ENCODE data around the gene C12orf57.

The C12orf57 gene

GRCh38 chr12:6953442-6954315, 9.9 kb downstream of the C12orf57 start:
- peak; percentile 62 for DNase-seq (ENCODE audit: low read depth)

GRCh38 chr12:6954316-6955107, 10.7 kb downstream of the C12orf57 start:
- no peak for DNase-seq (ENCODE audit: low read depth)

- no peak for DNase-seq (ENCODE audit: low read depth)
These were observed 11.5 kb downstream of the C12orf57 start for GRCh38 chr12:6955108-6956020.

GRCh38 chr12:6956021-6956727, 12.4 kb downstream of the C12orf57 start:
- no peak for DNase-seq (ENCODE audit: low read depth)

- no peak for DNase-seq (ENCODE audit: low read depth)
These were observed 13.4 kb downstream of the C12orf57 start for GRCh38 chr12:6957151-6957701.

- DNase-seq (ENCODE audit: low read depth): no peak
These were observed 14.2 kb downstream of the C12orf57 start for GRCh38 chr12:6957741-6958608.

GRCh38 chr12:6958609-6959057, 14.8 kb downstream of the C12orf57 start:
- DNase-seq (ENCODE audit: low read depth): no peak

GRCh38 chr12:6959058-6959804, 15.4 kb downstream of the C12orf57 start:
- DNase-seq (ENCODE audit: low read depth): no peak

GRCh38 chr12:6959805-6960592, 16.2 kb downstream of the C12orf57 start:
- DNase-seq (ENCODE audit: low read depth): no peak

GRCh38 chr12:6960593-6961277, 16.9 kb downstream of the C12orf57 start:
- peak; percentile 42 for DNase-seq (ENCODE audit: low read depth)

GRCh38 chr12:6961278-6961694, 17.5 kb downstream of the C12orf57 start:
- peak; percentile 48 for DNase-seq (ENCODE audit: low read depth)

- peak; percentile 76 for DNase-seq (ENCODE audit: low read depth)
These were observed 18.0 kb downstream of the C12orf57 start for GRCh38 chr12:6961695-6962284.

GRCh38 chr12:6962285-6963015, 18.6 kb downstream of the C12orf57 start:
- no peak for DNase-seq (ENCODE audit: low read depth)

GRCh38 chr12:6963016-6963731, 19.4 kb downstream of the C12orf57 start:
- DNase-seq (ENCODE audit: low read depth): no peak

- DNase-seq (ENCODE audit: low read depth): no peak
These were observed 20.1 kb downstream of the C12orf57 start for GRCh38 chr12:6963791-6964413.

Measured in iris pigment epithelial cell (primary cell).